Muscle of arm (tissue), 12 donors: ENCODE data around the gene IER3. TPM values are rescaled to one million over a fixed set of nuclear protein-coding genes. Genes with fewer than 3 reads are reported as not detected.
"Not testable (repeated sequence)": the region's sequence is repeated elsewhere in the genome, so short reads cannot be mapped to it uniquely, and the experiment has no call there.

Experiments
- DNase-seq: peaks from one replicate; pipeline ENCODE4 v3.0.0-alpha.2; 2013
- polyA plus RNA-seq, 12 donors: library from polyadenylated mRNA; unstranded; fragments of 120-200 nt; gene quantifications; one replicate each; pipeline ENCODE4 v1.2.1, GENCODE V29; 2013; ENCODE audit not compliant: insufficient read length in 12 of 12

IER3 gene
- polyA plus RNA-seq, 12 donors: 7.2 to 18.7 (median 11.0) TPM; not detected in 1

DNA sequence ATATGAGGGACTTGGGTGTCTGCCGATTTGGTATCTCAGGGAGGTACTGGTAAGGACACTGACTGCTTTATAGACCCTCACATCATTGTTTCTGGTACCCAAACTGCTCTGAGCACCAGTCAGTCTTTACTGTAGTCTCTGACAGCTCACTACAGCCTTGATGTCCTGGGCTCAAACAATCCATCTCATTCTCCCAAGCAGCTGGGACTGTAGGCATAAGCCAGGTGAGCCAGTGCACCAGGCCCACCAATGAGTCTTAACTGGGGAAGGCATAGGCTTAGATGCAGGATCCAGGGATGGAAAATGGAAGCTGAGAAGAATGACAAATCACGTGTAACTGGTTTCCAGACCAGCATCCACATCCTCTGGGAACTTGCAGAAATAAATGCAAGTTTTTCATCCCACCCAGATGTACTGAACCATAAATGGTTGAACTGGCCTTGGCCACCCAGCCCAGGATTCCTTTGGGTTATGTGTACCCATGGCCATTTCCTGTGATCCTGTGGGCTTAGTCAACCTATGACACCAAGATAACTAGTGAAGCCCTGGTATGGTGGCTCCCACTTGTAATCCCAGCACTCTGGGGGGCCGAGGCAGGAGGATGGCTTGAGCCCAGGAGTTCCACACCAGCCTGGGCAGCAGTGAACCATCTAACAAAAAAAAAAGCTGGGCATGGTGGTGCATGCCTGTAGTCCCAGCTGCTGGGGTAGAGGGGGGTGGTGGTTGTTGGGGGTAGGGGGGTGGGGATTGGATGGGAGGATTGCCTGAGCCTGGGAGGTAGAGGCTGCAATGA is 18.4 kb downstream of the IER3 start:
- no peak for DNase-seq

GRCh38 chr6:30724906-30725667 is 19.3 kb downstream of the IER3 start:
- DNase-seq: no peak

DNA sequence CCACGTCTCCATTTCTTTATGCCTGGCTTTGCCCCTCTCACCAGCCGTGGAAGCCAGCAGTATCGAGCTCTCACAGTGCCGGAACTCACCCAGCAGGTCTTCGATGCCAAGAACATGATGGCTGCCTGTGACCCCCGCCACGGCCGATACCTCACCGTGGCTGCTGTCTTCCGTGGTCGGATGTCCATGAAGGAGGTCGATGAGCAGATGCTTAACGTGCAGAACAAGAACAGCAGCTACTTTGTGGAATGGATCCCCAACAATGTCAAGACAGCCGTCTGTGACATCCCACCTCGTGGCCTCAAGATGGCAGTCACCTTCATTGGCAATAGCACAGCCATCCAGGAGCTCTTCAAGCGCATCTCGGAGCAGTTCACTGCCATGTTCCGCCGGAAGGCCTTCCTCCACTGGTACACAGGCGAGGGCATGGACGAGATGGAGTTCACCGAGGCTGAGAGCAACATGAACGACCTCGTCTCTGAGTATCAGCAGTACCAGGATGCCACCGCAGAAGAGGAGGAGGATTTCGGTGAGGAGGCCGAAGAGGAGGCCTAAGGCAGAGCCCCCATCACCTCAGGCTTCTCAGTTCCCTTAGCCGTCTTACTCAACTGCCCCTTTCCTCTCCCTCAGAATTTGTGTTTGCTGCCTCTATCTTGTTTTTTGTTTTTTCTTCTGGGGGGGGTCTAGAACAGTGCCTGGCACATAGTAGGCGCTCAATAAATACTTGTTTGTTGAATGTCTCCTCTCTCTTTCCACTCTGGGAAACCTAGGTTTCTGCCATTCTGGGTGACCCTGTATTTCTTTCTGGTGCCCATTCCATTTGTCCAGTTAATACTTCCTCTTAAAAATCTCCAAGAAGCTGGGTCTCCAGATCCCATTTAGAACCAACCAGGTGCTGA is 20.3 kb downstream of the IER3 start:
- DNase-seq: not testable (repeated sequence)

GRCh38 chr6:30723159-30723842 is 21.0 kb downstream of the IER3 start:
- DNase-seq: not testable (repeated sequence)

DNA sequence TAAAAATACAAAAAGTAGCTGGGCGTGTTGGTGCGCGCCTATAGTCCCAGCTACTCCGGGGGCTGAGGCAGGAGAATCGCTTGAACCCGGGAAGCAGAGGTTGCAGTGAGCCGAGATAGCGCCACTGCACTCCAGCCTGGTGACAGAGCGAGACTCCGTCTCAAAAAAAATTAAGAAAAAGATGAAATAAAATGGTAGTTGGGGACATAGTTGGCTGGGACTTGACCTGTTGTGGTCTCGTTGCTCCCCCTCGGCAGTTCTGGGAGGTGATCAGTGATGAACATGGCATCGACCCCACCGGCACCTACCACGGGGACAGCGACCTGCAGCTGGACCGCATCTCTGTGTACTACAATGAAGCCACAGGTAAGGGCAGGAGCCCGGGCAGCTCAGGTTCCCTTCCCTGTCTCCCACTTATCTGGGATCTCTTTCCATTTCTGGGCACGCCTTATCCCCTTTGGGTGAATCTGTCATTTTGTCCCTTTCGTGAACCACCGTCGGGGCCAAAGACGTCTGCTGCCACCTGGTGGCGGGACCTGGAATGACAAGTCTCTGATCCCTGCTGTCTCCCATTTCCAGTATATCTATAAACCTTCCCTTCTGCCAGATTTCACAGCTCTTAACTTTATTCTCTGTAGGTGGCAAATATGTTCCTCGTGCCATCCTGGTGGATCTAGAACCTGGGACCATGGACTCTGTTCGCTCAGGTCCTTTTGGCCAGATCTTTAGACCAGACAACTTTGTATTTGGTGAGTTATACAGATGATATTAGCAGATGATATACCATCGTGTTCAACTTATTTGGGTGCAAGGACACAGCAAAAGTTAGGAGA is 21.9 kb downstream of the IER3 start:
- DNase-seq: peak; percentile 88

DNA sequence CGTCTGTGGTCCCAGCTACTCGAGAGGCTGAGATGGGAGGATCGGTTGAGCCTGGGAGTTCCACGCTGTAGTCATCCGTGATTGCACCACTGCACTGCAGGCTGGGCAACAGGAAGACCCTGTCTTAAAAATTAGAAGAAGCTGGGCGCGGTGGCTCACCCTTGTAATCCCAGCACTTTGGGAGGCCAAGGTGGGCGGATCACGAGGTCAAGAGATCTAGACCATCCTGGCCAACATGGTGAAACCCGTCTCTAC is 22.4 kb downstream of the IER3 start:
- DNase-seq: not testable (repeated sequence)

DNA sequence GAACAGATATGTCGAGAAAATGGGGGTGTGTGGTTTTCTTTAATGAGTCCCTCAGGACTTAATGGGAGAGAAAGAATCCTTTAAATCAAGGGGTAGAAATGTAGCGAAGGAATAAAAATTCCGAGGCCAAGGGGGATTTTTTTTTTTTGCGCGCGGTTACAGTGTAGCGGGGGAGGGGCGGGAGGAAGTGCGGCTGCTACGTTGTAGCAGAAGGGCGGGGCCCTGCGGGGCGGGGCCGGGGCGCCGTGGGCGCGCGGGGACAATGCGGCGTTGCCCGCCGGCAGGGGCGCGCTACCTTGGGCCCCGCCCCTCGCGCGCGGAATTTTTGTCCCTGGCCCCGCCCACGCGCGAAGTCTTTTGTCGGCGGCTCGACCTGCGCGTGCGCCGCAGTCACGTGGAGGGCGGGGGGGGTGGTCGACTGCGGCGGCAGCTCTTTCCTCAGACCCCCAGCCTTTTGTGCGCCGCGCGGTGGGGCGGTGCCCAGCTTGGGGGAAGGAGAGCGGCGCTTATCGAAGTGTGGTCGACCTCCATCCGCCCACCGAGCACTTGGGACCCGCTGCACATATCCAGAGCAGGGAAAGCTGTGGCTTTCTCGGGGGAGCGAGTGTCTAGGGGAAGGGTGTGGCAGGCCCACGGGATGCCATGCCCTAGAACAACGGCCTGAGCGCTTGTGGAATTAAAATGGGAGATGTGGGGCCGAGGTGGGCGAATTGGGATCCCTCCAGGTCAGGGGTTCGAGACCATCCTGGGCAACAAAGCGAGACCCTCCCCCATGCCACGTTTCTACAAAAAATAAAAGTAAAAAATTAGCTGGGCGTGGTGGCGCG is 22.9 kb downstream of the IER3 start:
- peak; percentile 93 for DNase-seq

DNA sequence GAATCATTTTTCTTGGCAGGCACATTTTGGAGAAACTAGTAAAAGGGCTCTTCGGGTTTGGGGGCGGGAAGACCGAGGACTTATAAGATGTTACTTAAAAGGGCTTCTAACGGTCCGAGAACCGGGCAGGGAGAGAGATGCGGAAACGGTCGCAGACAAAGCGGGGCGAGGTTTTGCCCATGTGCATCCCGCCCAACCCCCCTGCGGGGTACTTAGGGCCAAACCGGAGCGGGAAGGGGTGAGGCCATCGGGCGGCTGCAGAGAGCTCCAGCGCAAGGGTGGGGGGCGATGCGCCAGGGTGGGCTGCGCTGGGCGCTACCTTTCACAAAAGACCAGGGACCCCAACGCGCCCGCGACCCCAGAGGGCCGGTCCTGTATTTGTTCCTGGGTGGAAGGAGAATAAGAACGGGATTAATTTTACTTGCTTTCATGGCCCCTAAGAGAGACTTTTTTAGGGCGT is 23.6 kb downstream of the IER3 start:
- DNase-seq: peak; percentile 61

GRCh38 chr6:30719791-30720737 is 24.3 kb downstream of the IER3 start, which contains the start of gene TUBB:
TSS of gene TUBB (plus strand) at chr6:30720352. CDS start at chr6:30720507, 155 bp downstream.
- peak; percentile 98 for DNase-seq

GRCh38 chr6:30719356-30719755 is 25.0 kb downstream of the IER3 start:
- DNase-seq: no peak

DNA sequence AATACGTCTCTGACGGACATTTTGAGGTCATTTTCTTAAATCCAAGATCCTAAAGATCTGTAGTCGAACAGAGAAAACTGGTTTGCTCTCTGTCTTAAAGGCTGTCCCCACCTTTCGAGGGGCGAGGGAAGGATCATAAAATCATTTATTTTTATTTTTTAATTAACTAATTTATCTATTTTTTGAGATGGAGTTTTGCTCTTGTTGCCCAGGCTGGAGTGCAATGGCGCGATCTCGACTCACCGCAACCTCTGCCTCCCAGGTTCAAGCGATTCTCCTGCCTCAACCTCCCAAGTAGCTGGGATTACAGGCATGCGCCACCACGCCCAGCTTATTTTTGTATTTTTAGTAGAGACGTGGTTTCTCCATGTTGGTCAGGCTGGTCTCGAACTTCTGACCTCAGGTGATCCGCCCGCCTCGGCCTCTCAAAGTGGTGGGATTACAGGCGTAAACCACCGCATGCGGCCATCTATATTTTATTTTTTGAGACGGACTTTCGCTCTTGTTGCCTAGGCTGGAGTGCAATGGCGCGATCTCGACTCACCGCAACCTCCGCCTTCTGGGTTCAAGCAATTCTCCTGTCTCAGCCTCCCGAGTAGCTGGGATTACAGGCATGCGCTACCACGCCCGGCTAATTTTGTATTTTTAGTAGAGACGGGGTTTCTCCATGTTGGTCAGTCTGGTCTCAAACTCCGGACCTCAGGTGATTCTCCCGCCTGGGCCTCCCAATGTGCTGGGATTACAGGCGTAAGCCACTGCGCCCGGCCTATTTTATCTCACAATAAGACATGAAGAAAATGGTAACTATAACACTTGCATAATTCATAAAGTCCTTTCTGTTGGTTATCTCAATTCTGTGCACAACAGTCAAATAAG is 26.3 kb downstream of the IER3 start:
- not testable (repeated sequence) for DNase-seq

- peak; percentile 99 for DNase-seq
These were observed 27.1 kb downstream of the IER3 start, which contains the start of gene MDC1 for GRCh38 chr6:30717129-30717844. TSS of gene MDC1 (minus strand) at chr6:30717281. CDS start at chr6:30715175, 2,106 bp downstream.

GRCh38 chr6:30716879-30717128 is 27.5 kb downstream of the IER3 start:
- no peak for DNase-seq

- DNase-seq: no peak
These were observed 30.1 kb downstream of the IER3 start for GRCh38 chr6:30714263-30714662.

DNA sequence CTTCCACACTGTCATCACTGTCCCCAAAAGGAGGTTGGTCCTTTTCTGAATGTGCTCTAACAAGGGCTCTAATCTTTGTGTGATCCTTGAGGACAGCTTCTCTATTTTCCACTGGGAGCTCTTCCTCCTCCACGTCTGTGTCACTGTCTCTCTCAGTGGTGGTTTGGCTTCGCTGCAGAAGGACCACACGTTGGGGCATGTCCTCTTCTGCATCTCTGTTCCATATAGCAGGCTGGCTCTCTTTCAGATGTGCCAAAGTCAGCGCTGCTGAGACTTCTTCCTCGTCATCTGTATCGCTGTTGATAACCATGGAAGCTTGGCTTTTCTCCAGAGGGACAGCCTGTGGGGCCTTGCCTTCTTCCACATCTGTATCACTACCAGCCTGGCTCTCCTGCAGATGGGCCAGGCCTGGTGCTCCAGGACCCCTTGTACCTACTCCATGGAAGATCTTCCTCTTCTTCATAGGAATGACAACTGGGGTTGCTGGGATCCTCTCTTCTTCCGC is 31.9 kb downstream of the IER3 start:
- DNase-seq: no peak

DNA sequence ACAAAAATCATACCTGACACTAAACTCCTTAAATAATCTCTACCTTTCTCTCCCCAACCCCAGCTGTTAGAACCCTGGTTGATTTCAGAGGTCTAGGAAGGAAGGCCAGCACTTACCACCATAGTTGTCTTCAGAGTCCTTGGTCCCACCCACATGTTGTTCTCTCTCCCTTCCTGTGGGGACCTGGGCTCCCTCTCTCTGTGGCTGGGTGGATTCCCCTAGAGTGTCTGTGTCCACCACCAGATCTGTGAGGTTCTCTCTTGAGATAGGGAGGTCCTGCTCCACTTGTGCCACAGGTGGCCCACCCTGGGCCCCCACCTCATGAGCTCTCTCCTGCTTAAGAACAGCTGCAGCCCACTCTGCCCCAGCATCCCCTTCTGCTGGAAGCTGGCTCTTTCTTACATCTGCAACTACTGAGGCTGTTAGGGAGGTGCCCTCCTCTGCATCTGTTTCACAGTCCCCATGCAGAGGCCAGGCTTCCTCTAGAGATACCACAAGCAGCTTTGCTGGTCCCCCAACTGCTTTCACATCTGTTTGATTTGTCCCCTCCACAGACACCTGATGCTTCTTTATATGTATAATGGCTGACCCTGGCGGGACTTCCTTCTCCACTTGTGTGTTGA is 32.5 kb downstream of the IER3 start:
- no peak for DNase-seq
